Stomach (tissue), 9 donors: ENCODE results near the gene STATH. TPM values are rescaled to one million over a fixed set of nuclear protein-coding genes. Genes with fewer than 3 reads are reported as not detected.
"Not testable (repeated sequence)": the region's sequence is repeated elsewhere in the genome, so short reads cannot be mapped to it uniquely, and the experiment has no call there.

Experiments
- DNase-seq, 2 donors: peaks; one replicate each; pipeline versions ENCODE4 v3.0.0 to v3.0.0-alpha.2; 2013 to 2019
- H3K27ac ChIP-seq, 5 donors: fragments of 200-600 bp in 4 of 5; sonication (generic) in 4 of 5; one replicate each; pipeline ENCODE4 v1.5.1; 2013 to 2019; ENCODE audit warnings: mild to moderate bottlenecking in 1 of 5, moderate library complexity in 1 of 5
- H3K27me3 ChIP-seq, 3 donors: fragments of 200-600 bp; sonication (generic); one replicate each; pipeline ENCODE4 v1.5.1; 2017 to 2019; ENCODE audit warnings: mixed run types in 1 of 3
- H3K36me3 ChIP-seq, 4 donors: fragments of 200-600 bp; sonication (generic); 1 replicate in 3 of 4; 2 replicates in 1 of 4; pipeline ENCODE4 v1.5.1; 2016 to 2019
- H3K4me1 ChIP-seq, 4 donors: fragments of 200-600 bp; sonication (generic); one replicate each; pipeline ENCODE4 v1.5.1; 2016 to 2019
- H3K4me3 ChIP-seq, 4 donors: fragments of 200-600 bp; sonication (generic) in 3 of 4; one replicate each; pipeline ENCODE4 v1.5.1; 2016 to 2019; ENCODE audit warnings: mild to moderate bottlenecking in 1 of 4
- H3K9me3 ChIP-seq, 4 donors: fragments of 200-600 bp; sonication (generic); one replicate each; pipeline ENCODE4 v1.5.1; 2016 to 2019
- EP300 ChIP-seq: sonication (generic); formaldehyde crosslinking; IDR thresholded peaks from one replicate; pipeline ENCODE4 v1.6.1; 2017; ENCODE audit warnings: antibody characterized with exemption
- POLR2A ChIP-seq, 4 donors: fragments of 450-650 bp; IDR thresholded peaks; one replicate each; pipeline ENCODE4 v1.6.1; 2016; ENCODE audit warnings: antibody characterized with exemption in 4 of 4, control low read depth in 2 of 4, mild to moderate bottlenecking in 1 of 4, moderate library complexity in 1 of 4
- POLR2AphosphoS5 ChIP-seq, 3 donors: sonication (generic); formaldehyde crosslinking; IDR thresholded peaks; one replicate each; pipeline ENCODE4 v1.6.1; 2016; ENCODE audit warnings: antibody characterized with exemption in 3 of 3
- WGBS, 5 donors: extraction: QIAGEN DNeasy Blood & Tissue Kit in 3 of 5; methylation state at CpG; one replicate each; pipeline versions ENCODE4 v1.1.5 to v1.1.7; 2013 to 2018; 5-methylcytosine and 5-hydroxymethylcytosine counted together
- intact Hi-C: fragments of 100-400 bp; cut with DNase I; formaldehyde crosslinking; loops from one replicate; pipeline ENCODE4 v1.15.1; 2023; ENCODE audit warnings: low total_unique reads
- polyA plus RNA-seq, 3 donors: library from polyadenylated mRNA; stranded (reverse); fragments of 200-250 nt; gene quantifications; one replicate each; pipeline ENCODE4 v1.2.3, GENCODE V29; 2013
- total RNA-seq, 5 donors: library from RNA; depleted of rRNA; stranded (reverse); fragments of >200 nt; gene quantifications; one replicate each; pipeline versions ENCODE4 v1.1.0 to v1.2.3, GENCODE V29; 2014 to 2016
- TF ChIP-seq, protein P1 (sequence below), 7 experiments: fragments of 450-650 bp in 4 of 7; fragments of 200-600 bp in 3 of 7; sonication (generic) in 3 of 7; IDR thresholded peaks; one replicate each; pipeline ENCODE4 v1.5.1; 2016 to 2019; ENCODE audit warnings: antibody characterized with exemption in 7 of 7, control low read depth in 2 of 7, mild to moderate bottlenecking in 1 of 7
- donor health status: healthy with polysubstance abuse.
- donor health status: Bipolar disorder and iron deficiency.
- donor health status: healthy.

Gene STATH
- total and polyA plus RNA-seq, 8 donors, result not detected

DNA sequence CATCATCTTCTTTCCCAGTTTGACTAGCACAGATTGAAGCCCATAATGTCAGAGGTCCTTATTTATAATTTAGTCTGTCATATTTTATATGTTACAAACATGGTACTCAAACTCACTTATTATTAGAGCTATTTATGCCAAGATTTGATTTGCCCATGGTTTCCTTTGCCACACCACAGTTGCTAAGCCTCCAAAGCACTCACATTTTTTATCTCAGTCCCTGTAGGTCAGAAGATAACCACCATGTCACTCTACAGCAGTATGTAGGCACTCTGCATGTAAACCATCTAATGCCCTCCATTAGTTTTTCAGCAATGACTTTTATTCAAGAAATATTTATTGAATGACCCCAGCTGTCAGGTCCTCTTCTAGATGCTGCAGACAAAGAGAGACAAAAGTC, 6.7 kb downstream of the STATH start:
- Histone ChIP-seq H3K27me3 (no peaks in the 10 kb centered on the region), H3K9me3 (no peaks in the 10 kb centered on the region), H3K27ac (no peak overlapping the region), H3K36me3 (no peaks in the 10 kb centered on the region), H3K4me3 (no peak overlapping the region), H3K4me1 (no peaks in the 10 kb centered on the region)
- TF ChIP-seq POLR2A (IDR thresholded peaks at IDR 0.05), result no peak
- no peak for TF ChIP-seq POLR2AphosphoS5 (IDR thresholded peaks at IDR 0.05)
- no peak for TF ChIP-seq EP300
- TF ChIP-seq, protein P1, sequence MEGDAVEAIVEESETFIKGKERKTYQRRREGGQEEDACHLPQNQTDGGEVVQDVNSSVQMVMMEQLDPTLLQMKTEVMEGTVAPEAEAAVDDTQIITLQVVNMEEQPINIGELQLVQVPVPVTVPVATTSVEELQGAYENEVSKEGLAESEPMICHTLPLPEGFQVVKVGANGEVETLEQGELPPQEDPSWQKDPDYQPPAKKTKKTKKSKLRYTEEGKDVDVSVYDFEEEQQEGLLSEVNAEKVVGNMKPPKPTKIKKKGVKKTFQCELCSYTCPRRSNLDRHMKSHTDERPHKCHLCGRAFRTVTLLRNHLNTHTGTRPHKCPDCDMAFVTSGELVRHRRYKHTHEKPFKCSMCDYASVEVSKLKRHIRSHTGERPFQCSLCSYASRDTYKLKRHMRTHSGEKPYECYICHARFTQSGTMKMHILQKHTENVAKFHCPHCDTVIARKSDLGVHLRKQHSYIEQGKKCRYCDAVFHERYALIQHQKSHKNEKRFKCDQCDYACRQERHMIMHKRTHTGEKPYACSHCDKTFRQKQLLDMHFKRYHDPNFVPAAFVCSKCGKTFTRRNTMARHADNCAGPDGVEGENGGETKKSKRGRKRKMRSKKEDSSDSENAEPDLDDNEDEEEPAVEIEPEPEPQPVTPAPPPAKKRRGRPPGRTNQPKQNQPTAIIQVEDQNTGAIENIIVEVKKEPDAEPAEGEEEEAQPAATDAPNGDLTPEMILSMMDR (IDR thresholded peaks at IDR 0.05), result no peak
- DNase-seq, result no peak
- intact Hi-C loops, result no loop called here

DNA sequence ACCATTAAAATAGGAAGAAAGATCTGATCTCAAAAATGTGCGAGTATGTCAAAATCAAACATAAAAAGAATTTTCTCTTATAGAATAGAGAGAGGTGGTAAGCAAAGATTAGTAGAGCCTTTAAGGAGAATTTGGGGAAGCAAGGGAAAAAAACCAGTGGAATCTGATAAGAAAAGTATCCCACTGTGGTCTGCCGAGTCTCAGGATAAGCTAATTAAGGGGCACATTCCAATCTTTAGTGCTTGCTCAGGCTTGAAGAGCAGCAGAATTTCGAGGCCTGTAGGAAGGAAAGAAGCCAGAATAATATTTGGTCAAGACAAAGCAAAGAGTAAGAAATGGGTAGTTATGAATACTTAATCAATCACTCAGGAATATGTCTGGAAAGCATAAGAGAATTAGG, 13.0 kb downstream of the STATH start:
- Histone ChIP-seq H3K27ac (no peak overlapping the region), H3K27me3 (no peaks in the 10 kb centered on the region), H3K4me1 (no peaks in the 10 kb centered on the region), H3K36me3 (no peaks in the 10 kb centered on the region), H3K4me3 (no peak overlapping the region), H3K9me3 (peaks cover 0 to 7% (median 0%) of the 10 kb centered on the region in 4 donors)
- DNase-seq, result no peak
- no peak for TF ChIP-seq POLR2AphosphoS5 (IDR thresholded peaks at IDR 0.05)
- TF ChIP-seq, protein P1 (IDR thresholded peaks at IDR 0.05), result no peak
- intact Hi-C loops, result no loop called here
- WGBS, 5 donors, result 50 to 66% (median 55%) methylated on average over 3 of the region's 3 CpGs

DNA sequence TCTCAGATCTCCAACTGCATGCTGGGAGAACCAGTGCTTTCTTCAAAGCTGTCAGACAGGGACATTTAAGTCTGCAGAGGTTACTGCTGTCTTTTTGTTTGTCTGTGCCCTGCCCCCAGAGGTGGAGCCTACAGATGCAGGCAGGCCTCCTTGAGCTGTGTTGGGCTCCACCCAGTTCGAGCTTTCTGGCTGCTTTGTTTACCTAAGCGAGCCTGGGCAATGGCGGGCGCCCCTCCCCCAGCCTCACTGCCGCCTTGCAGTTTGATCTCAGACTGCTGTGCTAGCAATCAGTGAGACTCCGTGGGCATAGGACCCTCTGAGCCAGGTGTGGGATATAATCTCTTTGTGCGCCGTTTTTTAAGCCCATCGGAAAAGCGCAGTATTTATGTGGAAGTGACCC, 23.2 kb downstream of the STATH start:
- H3K4me1 ChIP-seq, H3K27me3 ChIP-seq, intact Hi-C loops, H3K9me3 ChIP-seq, H3K27ac ChIP-seq, DNase-seq, H3K4me3 ChIP-seq, H3K36me3 ChIP-seq: not testable (repeated sequence)
- WGBS, 5 donors, result 69 to 82% (median 72%) methylated on average over 7 to 10 of the region's 10 CpGs

DNA sequence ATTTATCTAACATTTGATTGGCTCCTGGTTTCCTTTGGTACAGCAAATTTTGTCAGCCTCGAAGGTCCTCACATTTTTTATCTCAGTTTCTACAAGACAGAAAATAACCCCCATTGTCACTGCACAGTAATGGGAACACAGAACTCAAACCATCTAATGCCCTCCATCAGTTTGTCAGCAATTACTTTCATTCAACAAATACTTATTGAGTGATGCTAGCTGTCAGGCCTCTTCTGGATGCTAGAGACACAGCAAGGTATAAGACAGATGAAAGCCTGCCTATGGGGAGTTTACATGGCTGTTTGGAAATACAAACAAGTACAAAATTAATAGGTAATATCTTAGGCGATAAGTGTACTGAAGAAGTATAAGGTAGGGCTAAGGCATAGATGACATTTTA, 27.5 kb downstream of the STATH start:
- TF ChIP-seq, protein P1 (IDR thresholded peaks at IDR 0.05), result no peak
- TF ChIP-seq EP300, result no peak
- no peak for TF ChIP-seq POLR2A (IDR thresholded peaks at IDR 0.05)
- no peak for TF ChIP-seq POLR2AphosphoS5 (IDR thresholded peaks at IDR 0.05)
- Histone ChIP-seq H3K27me3 (no peaks in the 10 kb centered on the region), H3K4me1 (no peaks in the 10 kb centered on the region), H3K27ac (no peak overlapping the region), H3K9me3 (peaks cover 0 to 4% (median 0%) of the 10 kb centered on the region in 4 donors), H3K4me3 (no peak overlapping the region), H3K36me3 (no peaks in the 10 kb centered on the region)
- intact Hi-C loops, result no loop called here
- WGBS, 5 donors, result 70 to 83% (median 80%) methylated on average over 2 of the region's 2 CpGs
- no peak for DNase-seq

DNA sequence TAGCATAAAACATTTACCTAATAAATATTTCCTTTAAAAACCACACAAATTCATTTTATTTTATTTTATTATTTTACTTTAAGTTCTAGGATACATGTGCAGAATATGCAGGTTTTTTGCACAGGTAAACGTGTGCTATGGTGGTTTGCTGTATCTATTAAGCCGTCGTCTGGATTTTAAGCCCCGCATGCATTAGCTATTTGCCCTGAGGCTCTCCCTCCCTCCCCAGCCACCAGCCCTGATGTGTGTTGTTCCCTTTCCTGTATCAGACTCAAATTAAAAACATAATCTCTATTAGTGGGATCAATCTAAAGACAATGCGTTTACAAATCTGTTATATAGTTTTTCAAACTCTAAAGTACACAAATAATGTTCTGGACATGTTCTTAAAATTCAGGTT, 31.2 kb downstream of the STATH start:
- Histone ChIP-seq H3K4me1 (no peaks in the 10 kb centered on the region), H3K27me3 (no peaks in the 10 kb centered on the region), H3K27ac (no peak overlapping the region), H3K4me3 (no peak overlapping the region), H3K9me3 (no peaks in the 10 kb centered on the region), H3K36me3 (no peaks in the 10 kb centered on the region)
- 85 to 89% (median 88%) methylated on average over 5 of the region's 5 CpGs for WGBS, 5 donors
- no peak for DNase-seq
- intact Hi-C loops, result no loop called here
- no peak for TF ChIP-seq EP300
- TF ChIP-seq POLR2AphosphoS5 (IDR thresholded peaks at IDR 0.05), result no peak
- TF ChIP-seq, protein P1 (IDR thresholded peaks at IDR 0.05), result no peak
- no peak for TF ChIP-seq POLR2A (IDR thresholded peaks at IDR 0.05)

DNA sequence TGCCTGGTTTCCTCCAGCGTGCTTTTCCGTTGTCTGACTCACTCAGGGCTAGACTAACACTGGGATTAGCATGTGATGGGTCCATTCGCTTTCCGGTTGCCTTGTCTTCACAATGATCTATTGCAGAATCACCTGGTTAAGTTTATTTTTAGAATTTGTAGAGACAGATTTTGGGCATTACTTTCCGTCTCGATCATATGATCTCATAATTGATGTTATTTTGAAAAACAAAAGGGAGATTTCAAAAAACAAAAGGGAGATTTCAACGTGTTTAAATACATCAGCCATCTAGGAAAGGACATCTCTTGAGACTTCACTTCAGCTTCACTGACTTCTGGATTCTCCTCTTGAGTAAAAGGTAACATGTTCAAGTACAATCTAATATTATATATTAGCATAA, 32.4 kb downstream of the STATH start, which contains the start of gene HTN3:
Gene HTN3, plus strand, starts transcription at position 301 of the 400 bp plus-strand sequence. CDS start 2,282 bp downstream, outside the sequence.
- H3K4me3 ChIP-seq, H3K9me3 ChIP-seq, DNase-seq, intact Hi-C loops, H3K4me1 ChIP-seq, H3K27me3 ChIP-seq, H3K36me3 ChIP-seq, H3K27ac ChIP-seq: not testable (repeated sequence)
- WGBS, 5 donors, result 77 to 87% (median 82%) methylated on average over 5 to 7 of the region's 7 CpGs

DNA sequence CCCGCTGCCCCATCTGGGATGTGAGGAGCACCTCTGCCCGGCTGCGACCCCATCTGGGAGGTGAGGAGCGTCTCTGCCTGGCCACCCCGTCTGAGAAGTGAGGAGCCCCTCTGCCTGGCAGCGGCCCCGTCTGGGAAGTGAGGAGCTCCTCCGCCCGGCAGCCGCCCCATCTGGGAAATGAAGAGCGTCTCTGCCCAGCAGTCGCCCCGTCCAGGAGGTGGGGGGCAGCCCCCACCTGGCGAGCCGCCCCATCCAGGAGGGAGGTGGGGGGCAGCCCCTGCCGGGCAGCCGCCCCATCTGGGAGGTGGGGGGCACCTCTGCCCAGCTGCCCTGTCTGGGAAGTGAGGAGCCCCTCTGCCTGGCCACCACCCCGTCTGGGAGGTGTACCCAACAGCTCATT, 41.8 kb downstream of the STATH start:
- intact Hi-C loops, DNase-seq, H3K27ac ChIP-seq, H3K4me3 ChIP-seq, H3K4me1 ChIP-seq, H3K27me3 ChIP-seq, H3K36me3 ChIP-seq: not testable (repeated sequence)
- peaks cover 0 to 29% (median 18%) of the 10 kb centered on the region in 4 donors for H3K9me3 ChIP-seq
- 79 to 100% (median 89%) methylated on average over 3 to 18 of the region's 18 CpGs for WGBS, 5 donors

DNA sequence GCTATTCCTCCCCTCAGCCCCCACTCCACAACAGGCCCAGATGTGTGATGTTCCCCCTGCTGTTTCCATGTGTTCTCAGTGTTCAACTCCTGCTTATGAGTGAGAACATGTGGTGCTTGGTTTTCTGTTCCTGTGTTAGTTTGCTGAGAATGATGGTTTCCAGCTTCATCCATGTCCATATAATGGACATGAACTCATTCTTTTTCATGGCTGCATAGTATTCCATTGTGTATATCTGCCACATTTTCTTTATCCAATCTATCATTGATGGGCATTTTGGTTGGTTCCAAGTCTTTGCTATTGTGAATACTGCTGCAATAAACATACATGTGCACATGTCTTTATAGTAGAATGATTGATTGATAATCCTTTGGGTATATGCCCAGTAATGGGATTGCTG, 44.2 kb downstream of the STATH start:
- H3K9me3 ChIP-seq, result peaks cover 0 to 29% (median 15%) of the 10 kb centered on the region in 4 donors
- intact Hi-C loops, H3K27ac ChIP-seq, H3K36me3 ChIP-seq, H3K27me3 ChIP-seq, H3K4me1 ChIP-seq, DNase-seq, H3K4me3 ChIP-seq: not testable (repeated sequence)
